Activated gamma-delta T cell (primary cell): ENCODE data around the gene NPFF.
"Not testable (repeated sequence)": the region's sequence is repeated elsewhere in the genome, so short reads cannot be mapped to it uniquely, and the experiment has no call there.

ENCODE experiments used
- DNase-seq: peaks from one replicate; lab custom pipeline; 2025; lab: John Stamatoyannopoulos, UW

NPFF gene

GRCh38 chr12:53495903-53496751, 11.2 kb downstream of the NPFF start:
- DNase-seq: no peak

DNA sequence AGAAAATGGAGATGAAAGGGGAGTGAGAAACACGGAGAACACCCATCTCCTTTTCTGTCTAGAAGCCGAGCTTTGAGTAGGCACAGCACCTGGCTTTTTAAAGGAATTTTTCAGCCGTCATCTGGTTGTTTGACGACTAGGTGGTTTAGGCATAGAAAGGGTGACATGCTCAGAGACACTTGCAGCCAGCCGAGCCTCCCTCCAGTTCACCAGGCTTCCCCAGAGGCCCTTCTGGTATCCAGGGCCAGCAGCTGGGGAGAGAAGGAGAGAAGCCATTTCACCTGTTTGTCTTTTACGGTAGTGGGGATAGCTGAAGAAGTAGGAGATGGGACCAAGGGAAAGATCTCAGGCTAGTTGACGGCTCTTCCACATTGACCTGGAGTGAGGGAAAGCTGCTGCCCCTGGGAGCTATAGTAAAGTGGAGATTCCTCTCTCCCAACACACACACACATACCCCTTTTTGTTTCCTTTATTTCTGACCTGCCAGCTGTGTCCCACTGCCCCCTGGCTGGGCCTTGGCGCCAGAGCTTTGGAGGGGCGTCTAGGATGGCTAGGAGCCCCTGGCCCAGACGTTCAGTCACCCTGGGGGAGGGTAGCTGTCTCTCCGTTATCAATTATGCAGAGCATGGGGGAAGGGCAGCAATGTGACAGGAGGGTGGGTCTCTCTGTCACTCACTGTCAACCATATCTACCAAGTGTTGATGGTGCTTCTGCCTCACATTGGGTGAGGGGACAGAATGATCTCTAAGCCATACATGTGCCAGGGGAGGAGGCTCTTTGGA, 13.5 kb downstream of the NPFF start:
- no peak for DNase-seq

DNA sequence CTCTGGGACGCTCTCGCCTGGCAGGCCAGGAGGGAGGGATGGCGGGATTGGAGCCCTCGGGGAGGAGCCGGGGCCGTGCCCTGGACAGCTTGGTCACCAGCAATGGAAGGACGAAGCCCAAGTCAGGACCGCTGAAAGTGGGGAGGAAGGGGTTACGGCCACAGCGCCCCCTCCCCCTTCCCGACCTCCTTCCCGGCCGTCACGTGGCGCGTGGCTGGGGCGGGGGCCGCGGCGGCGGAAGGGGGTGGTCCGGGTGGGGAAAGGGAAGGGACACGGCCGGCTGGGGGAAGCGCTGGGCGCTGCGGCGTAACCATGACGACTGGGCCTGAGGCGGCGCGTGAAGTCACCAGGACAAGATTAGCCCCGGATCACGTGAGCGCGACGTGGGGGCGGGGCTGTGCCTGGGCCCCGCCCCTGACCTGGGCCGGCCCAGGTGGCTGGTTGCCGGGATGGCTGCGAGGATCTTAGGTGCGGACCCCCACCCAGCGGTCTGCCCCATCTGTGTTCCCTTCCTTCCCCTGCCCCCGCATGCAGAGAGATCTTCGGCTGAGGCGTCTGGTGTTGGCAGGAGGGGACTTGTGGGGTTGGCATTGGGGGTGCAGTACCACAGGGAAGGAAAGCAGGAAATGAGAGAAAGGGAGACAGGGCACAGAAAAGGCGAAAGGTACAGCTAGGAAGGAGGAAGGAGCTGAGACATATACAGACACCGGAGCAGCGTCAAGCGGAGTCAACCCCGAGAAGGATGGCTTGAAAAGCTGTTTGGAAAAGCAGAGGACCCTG, 14.3 kb downstream of the NPFF start:
- peak; percentile 85 for DNase-seq

DNA sequence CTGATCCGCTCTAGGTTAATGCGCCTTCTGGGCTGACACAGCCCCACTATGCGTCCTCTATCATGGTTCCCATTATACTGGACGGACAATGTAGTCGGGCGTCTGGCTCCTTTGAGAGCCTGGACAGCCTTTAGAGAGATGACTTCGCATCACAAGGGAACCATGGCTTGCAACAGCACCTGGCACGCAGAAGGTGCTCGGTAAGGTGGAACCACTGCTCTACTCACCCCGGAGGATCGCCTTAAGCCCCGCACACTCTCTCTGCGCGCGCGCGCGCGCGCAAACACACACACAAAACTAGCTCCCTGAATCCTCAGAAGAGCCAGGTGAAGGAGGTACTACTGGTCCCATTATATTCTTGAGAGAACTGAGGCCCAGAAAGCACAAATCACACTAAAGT, 15.1 kb downstream of the NPFF start:
- no peak for DNase-seq

GRCh38 chr12:53489242-53489864, 17.9 kb downstream of the NPFF start:
- no peak for DNase-seq

DNA sequence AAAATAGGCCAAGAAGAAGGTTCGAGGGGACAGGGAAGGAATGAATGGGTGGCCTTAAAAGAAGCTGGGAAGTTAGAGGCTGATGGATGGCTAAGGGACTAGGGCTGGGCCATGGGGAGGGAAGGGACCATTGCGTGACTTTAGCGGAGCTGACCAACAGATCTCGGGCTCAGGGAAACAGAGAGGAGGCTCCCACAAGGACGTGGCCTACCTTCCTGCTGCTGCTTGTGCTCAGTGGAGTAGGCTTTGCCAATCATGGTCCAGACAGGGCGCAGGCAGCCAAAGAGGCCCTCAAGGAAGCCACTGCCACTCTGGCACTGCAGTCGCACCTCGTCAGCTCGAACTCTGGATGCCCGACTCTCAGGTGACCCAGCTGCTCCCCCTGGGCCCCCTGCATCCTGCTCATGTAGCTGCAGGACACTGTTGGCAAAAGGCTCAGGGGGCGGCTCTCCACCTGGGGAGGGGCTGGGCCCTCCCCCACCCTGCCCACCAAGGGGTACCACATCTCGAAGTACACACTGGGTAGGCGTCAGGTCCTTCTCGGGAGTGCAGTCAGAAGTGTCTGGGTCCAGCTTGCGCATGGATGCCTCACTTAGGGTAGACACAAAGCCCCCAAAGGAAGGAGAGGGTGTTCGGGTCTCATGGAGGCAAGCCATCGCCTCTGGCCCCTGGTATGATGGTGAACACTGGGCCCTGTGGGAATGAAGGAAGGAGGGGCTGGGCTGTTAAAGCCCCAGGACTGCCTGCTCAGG, 20.4 kb downstream of the NPFF start:
- no peak for DNase-seq

GRCh38 chr12:53485955-53486735, 21.1 kb downstream of the NPFF start:
- DNase-seq: no peak

DNA sequence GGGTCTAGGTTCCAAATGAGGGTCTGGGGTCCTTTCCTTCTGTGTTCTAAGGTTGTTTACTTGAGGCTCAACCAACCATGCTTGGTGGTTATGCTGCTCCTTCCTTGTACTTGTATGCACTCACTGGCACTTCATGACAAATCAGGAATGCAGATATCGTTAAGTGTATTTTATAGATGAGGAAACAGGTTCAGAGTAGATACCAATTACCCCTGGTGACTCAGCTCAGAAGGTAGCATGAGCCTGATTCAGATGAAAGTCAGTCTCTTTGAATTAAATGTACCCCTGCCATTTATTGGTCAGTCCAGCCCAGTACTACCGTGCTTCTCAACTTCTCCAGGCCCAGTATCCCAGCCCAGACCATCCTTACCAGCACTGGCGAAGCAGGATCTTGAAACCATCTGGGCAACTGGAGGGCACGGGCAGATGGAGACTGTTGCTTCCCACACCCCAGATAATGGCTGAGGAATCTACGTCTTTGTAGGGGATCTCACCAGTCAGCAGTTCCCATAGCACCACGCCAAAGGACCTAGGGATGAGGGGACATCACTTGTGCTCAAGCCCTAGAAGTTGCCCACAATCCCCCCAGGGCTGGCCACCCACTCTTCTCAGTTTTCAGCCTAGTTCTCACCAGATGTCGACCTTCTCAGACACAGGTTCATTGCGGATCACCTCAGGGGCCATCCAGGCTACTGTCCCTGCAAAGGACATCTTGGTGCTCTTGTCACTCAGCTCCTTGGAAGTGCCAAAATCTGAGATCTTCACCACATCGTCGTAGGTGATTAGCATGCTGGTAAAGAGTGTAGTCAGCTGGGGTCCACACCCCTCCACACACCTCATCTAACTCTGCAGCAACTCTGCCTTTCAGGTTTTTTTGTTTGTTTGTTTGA, 22.4 kb downstream of the NPFF start:
- DNase-seq: no peak

GRCh38 chr12:53483979-53484377, 23.3 kb downstream of the NPFF start:
- DNase-seq: no peak

DNA sequence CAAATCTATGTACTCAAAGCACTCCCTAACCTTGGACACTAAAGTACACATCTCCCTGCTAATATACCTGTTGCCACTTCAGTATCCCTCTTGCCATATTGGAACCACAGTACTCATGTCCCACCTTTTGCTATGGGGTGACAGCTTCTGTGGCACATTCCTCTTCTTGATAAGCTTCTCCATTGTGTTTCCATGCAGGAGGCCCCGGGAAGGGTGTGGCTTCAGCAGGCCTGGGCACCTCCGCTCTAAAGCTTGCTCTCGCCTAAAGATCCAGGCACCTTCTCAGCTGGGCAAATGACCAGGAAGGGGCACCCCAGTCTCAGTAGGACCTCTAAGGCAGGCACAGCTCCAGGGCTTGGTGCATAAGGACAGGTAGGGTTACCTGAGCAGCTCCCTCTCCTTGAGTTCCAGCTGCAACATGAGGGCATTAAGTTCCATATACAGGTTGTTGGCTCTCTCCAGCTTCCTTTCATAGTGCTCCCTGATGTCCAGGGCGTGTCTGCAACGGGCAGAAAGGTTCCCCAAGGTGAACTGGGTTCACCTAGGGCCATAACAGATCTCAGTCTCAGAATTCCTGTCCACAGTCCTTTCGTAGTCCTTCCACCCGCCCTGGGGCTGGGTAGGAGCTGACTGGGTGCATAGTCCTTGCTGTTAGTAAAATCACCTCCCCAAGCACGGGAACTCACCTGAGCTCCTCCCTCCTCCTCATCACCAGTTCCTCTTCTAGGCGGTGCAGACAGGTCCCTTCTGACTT, 23.9 kb downstream of the NPFF start:
- DNase-seq: no peak

GRCh38 chr12:53482626-53483168, 24.6 kb downstream of the NPFF start:
- DNase-seq: no peak

GRCh38 chr12:53481939-53482586, 25.2 kb downstream of the NPFF start:
- DNase-seq: no peak

DNA sequence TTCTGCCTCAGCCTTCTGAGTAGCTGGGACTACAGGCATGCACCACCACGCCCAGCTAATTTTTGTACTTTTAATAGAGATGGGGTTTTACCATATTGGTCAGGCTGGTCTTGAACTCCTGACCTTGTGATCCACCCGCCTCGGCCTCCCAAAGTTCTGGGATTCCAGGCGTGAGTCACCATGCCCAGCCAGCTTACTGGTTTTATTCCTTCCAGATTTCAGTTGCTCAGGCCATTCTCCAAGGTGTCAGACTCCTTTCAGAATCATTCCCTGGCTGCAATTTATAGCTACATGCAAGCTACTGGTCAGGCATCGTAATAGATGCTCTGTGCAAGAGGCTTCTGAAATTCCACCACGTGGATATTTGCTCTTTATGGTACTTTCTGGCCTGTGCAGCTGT, 25.8 kb downstream of the NPFF start:
- not testable (repeated sequence) for DNase-seq

DNA sequence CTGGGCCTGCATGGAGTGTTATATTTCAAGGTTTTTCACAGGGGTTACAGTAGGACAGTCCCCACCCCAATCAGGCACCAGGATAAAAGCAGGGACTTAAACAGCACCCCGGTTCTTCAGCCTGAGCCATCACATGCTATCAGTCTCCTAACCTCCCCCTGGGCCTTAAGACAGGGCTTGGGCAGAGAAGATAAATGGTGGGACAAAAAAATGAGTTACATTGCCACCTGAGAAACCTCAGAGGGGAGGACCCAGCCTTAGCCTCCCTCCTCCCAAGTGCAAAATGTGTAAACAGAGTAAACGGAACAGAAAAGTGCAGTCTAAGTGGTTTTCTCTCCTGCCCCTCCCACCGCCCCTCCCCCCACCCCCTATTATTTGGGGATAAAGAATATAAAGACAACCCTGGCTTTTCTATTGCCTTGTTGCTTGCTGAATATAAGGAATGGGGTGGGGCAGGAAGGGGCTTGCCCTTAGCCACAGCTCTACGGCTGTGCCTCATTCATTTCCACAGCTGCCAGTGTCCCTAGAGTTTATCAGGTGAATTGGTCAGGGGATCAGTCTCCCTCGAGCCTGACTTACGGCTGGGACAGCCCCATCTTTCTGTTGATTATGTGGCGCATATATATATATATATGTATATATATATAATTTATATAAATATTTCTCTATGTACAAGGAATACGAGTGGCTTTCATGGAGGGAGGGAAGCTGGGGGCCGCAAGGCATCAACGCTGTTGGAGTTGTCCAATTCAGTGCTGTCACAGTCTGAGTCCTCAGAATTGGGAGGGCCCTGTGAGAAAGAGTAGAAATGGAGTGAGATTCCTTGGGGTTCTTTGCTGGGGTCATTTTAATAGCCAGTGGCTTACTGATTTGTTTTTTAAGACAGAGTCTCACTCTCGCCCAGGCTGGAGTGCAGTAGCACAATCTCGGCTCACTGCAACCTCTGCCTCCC, 26.5 kb downstream of the NPFF start:
- no peak for DNase-seq

- no peak for DNase-seq
These were observed 28.0 kb downstream of the NPFF start for GRCh38 chr12:53479331-53479730.

- DNase-seq: no peak
These were observed 28.4 kb downstream of the NPFF start for GRCh38 chr12:53478865-53479264.

GRCh38 chr12:53476769-53477209, 30.5 kb downstream of the NPFF start:
- no peak for DNase-seq
